ENCODE measurements around the gene SPECC1.

DNA sequence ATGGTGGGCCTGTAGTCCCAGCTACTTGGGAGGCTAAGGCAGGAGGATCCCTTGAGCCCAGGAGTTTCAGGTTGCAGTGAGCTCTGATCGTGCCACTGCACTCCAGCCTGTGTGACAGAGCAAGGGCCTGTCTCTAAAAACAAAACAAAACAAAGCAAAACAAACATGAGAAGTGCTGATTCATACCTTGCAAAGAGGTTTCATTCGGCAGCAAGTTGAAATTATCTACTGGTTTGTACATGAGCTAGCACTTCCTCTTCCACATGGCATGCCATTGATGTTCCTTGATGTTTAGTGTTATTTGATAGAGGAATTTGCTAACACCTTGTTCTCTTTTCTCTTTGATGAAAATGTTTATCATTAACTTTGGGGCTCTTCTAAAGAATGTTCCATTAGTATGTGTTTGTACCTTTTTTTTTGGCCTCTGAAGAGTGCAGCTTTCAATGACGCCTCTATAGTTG is 50.6 kb downstream of the SPECC1 start:
- TF ChIP-seq, protein P1, sequence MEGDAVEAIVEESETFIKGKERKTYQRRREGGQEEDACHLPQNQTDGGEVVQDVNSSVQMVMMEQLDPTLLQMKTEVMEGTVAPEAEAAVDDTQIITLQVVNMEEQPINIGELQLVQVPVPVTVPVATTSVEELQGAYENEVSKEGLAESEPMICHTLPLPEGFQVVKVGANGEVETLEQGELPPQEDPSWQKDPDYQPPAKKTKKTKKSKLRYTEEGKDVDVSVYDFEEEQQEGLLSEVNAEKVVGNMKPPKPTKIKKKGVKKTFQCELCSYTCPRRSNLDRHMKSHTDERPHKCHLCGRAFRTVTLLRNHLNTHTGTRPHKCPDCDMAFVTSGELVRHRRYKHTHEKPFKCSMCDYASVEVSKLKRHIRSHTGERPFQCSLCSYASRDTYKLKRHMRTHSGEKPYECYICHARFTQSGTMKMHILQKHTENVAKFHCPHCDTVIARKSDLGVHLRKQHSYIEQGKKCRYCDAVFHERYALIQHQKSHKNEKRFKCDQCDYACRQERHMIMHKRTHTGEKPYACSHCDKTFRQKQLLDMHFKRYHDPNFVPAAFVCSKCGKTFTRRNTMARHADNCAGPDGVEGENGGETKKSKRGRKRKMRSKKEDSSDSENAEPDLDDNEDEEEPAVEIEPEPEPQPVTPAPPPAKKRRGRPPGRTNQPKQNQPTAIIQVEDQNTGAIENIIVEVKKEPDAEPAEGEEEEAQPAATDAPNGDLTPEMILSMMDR (IDR thresholded peaks at IDR 0.05): no peak
- no peak for TF ChIP-seq EZH2 (IDR thresholded peaks at IDR 0.05)
